Activated CD8-positive, alpha-beta T cell treated with anti-CD3 and anti-CD28 coated beads for 36 hours (primary cell): ENCODE measurements around the gene MECR. TPM values are rescaled to one million over a fixed set of nuclear protein-coding genes. Genes with fewer than 3 reads are reported as not detected.
A peak's percentile ranks its signal among the peaks of the same experiment; 100 is the strongest.

Experiments used
- ATAC-seq: fragments of 200-7000 bp; cut with Tn5 transposase; one replicate; pipeline ENCODE4 v1.10.0; 2021; ENCODE audit warnings: mild to moderate bottlenecking, moderate library complexity
- CTCF ChIA-PET: fragments of 350-600 bp; sonication (Branson Sonifier 250); formaldehyde crosslinking; loops from one replicate; lab custom pipeline; 2021; ENCODE audit warnings: antibody characterized with exemption; lab: Charles Lee
- POLR2A ChIA-PET: fragments of 350-600 bp; sonication (Branson Sonifier 250); formaldehyde crosslinking; loops from one replicate; lab custom pipeline; 2021; ENCODE audit warnings: antibody characterized with exemption; lab: Charles Lee
- DNase-seq: peaks from one replicate; pipeline ENCODE4 v3.0.0-alpha.2; 2020
- H3K27ac Mint-ChIP-seq: one replicate; pipeline ENCODE4 v1.8.0; 2021; ENCODE audit warnings: mild to moderate bottlenecking, mixed read lengths
- H3K27me3 Mint-ChIP-seq: one replicate; pipeline ENCODE4 v1.8.0; 2021; ENCODE audit warnings: mixed read lengths
- H3K36me3 Mint-ChIP-seq: one replicate; pipeline ENCODE4 v1.8.0; 2021; ENCODE audit warnings: low read depth, mixed read lengths
- H3K4me1 Mint-ChIP-seq: one replicate; pipeline ENCODE4 v1.8.0; 2021; ENCODE audit warnings: low read depth, mixed read lengths
- H3K4me3 Mint-ChIP-seq: one replicate; pipeline ENCODE4 v1.8.0; 2021; ENCODE audit warnings: mild to moderate bottlenecking, moderate library complexity, mixed read lengths
- H3K9me3 Mint-ChIP-seq: one replicate; pipeline ENCODE4 v1.8.0; 2021; ENCODE audit warnings: mixed read lengths
- intact Hi-C: fragments of 100-400 bp; cut with micrococcal nuclease; formaldehyde crosslinking; loops from one replicate; pipeline ENCODE4 v1.10.0; 2022
- total RNA-seq, 2 experiments: library from RNA; stranded (reverse); gene quantifications; one replicate each; pipeline ENCODE4 v1.2.3, GENCODE V29; 2021
- TF ChIP-seq, protein P1 (sequence below): fragments of 200-600 bp; IDR thresholded peaks from one replicate; pipeline ENCODE4 v1.8.0; 2022; ENCODE audit warnings: antibody characterized with exemption, mild to moderate bottlenecking

MECR gene
- total RNA-seq, 2 experiments from 2014 or later = 42.2 to 43.5 TPM

DNA sequence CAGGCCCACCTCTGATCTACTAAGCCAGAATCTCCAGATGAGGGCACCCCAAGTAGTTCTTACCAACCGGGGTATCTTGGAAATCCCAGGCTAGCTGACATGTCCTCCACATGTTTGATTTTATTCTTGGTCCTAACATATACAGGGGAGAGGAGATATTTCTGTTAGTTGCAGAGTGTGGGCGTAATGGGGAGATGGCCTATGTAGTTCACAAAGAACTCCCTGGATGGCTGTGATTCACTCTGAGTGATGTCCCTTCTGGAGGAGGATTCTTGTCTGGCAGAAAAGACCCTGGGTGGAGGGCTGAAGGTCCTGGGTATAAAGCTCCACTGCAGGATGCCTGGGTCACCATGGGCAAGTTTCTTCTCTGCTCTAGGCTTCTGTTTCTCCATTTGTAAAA lies 13.1 kb downstream of the MECR start:
- intact Hi-C loops = no loop called here
- H3K27ac Mint-ChIP-seq = peak overlapping the region; percentile 47
- no peaks in the 10 kb centered on the region for H3K27me3 Mint-ChIP-seq
- no peaks in the 10 kb centered on the region for H3K9me3 Mint-ChIP-seq
- TF ChIP-seq, protein P1, sequence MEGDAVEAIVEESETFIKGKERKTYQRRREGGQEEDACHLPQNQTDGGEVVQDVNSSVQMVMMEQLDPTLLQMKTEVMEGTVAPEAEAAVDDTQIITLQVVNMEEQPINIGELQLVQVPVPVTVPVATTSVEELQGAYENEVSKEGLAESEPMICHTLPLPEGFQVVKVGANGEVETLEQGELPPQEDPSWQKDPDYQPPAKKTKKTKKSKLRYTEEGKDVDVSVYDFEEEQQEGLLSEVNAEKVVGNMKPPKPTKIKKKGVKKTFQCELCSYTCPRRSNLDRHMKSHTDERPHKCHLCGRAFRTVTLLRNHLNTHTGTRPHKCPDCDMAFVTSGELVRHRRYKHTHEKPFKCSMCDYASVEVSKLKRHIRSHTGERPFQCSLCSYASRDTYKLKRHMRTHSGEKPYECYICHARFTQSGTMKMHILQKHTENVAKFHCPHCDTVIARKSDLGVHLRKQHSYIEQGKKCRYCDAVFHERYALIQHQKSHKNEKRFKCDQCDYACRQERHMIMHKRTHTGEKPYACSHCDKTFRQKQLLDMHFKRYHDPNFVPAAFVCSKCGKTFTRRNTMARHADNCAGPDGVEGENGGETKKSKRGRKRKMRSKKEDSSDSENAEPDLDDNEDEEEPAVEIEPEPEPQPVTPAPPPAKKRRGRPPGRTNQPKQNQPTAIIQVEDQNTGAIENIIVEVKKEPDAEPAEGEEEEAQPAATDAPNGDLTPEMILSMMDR = no peak
- DNase-seq = no peak
- peaks cover 24% of the 10 kb centered on the region for H3K36me3 Mint-ChIP-seq
- ATAC-seq = no peak
- CTCF ChIA-PET = interaction anchor here (2.1 kb wide), 1 partner anchor 15 kb away, joined by 10 read pairs; no protein-coding TSS in a partner anchor
- no peak overlapping the region for H3K4me3 Mint-ChIP-seq
- peaks cover 12% of the 10 kb centered on the region for H3K4me1 Mint-ChIP-seq
- POLR2A ChIA-PET = no interaction called here

DNA sequence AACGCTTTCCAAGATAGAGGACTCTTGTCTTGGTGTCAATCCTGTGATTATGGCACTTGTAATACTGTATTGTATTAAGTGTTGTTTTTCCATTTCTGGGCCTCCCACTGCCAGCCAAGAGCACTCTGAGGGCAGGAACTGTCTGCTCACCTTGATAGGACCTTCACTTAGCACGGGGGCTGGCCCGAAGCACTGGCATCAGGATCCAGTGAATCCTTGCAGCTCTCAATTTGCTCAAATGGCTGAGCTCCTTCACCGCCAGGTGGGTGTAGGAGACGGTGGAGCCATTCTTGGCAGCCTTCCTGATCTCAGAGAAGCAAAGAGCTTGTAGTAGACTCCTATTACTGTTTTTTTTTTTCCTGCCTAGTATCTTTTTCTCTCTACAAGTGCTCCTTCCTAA lies 17.7 kb downstream of the MECR start:
- Mint-ChIP-seq H3K27ac (no peak overlapping the region), H3K36me3 (peaks cover 30% of the 10 kb centered on the region)
- CTCF ChIA-PET = interaction anchor here (1.1 kb wide), 1 partner anchor 11 kb away, joined by 5 read pairs; no protein-coding TSS in a partner anchor

DNA sequence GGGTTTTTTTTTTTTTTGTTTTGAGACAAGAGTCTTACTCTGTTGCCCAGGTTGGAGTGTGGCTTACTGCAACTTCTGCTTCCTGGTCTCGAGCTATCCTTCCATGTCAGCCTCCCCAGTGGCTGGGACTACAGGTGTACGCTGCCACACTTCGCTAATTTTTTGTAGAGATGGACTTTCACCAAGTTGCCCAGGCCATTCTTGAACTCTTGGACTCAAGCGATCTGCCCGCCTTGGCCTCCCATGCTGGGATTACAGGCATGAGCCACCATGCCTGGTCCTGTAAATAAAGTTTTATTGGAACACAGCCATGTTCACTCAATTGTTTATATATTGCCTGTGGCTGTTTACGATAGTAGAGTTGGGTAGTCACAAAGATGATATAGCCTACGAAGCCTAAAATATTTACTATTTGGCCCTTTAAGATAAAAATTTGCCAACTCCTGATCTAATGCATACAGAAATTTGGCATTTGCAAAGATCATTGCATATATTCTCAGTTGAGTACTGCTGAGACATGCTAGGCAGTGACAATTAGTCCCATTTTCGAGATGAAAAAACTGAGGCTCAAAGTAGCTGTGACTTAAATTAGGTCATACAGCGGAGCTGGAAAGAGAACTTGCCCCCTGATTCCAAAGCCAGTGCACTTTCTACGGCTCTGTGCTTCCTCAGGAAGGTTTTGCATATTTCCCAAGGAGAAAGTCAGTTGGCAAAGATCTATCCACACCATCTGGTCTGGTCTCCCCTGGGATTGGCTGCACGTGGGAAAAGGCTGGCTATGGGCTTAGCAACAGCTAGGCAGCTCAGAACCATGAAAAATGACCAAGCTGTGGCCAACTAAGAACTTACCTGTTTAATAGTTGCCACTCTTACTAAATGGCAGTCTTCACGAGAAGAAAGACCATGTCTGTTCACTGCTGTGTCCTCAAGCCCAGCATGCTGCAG lies 19.4 kb downstream of the MECR start:
- ATAC-seq (no peak), DNase-seq (no peak)
- Mint-ChIP-seq H3K27ac (no peak overlapping the region), H3K36me3 (peaks cover 30% of the 10 kb centered on the region), H3K4me3 (no peak overlapping the region), H3K4me1 (no peaks in the 10 kb centered on the region), H3K27me3 (no peaks in the 10 kb centered on the region), H3K9me3 (no peaks in the 10 kb centered on the region)
- ChIA-PET CTCF (interaction anchor here (0.6 to 1.2 kb wide), 2 partner anchors 9 to 16 kb away, joined by 3 to 4 read pairs; no protein-coding TSS in a partner anchor), POLR2A (no interaction called here)
- intact Hi-C loops = no loop called here
- TF ChIP-seq, protein P1 = no peak

More for the DNA sequence above, 17.7 kb downstream of the MECR start:
- H3K27me3 Mint-ChIP-seq = no peaks in the 10 kb centered on the region
- no peak for DNase-seq
- POLR2A ChIA-PET = interaction anchor here (1.1 kb wide), 1 partner anchor 31 kb away, joined by 4 read pairs; the partner anchor contains the start of gene SRSF4
- TF ChIP-seq, protein P1 = no peak
- no peak overlapping the region for H3K4me3 Mint-ChIP-seq
- peaks cover 6% of the 10 kb centered on the region for H3K4me1 Mint-ChIP-seq
- H3K9me3 Mint-ChIP-seq = no peaks in the 10 kb centered on the region
- ATAC-seq = no peak
- intact Hi-C loops = no loop called here

DNA sequence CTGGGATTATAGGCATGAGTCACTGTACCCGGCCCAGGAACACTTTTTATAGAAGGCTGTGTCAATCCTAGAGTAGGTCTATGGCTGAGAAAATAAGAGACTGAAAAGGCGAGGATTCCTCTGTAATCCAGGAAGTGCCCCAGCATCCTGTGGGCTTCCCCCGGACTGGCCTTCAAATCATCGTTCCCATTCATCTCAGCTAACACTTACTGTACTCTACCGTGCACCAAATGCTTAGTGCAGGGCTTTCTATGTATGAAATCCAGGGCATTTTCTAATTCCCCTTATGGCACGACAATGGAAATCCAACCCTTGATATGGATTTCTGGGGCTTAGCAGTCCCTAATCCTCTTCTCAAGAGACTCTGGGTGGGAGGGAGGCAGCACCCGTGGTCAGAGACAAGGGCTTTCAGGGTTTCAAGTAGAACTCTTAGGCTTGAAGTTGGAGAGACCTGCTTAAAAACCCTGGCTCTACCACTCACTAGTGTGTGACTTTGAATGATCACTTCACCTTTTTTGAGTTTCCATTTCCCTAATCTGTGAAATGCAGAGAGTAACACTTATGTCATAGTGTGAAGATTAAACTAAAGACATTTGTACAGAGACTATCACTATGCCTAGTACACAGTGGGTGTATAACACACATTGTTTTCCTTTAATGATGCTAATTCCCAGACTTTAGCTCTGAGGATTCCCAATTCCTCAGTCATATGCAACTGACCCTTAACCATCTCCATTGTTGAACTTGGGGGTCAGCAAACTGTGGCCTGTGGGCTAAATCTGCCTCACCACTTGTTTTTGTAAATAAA lies 20.3 kb downstream of the MECR start:
- CTCF ChIA-PET = interaction anchor here (0.6 kb wide), 1 partner anchor 15 kb away, joined by 4 read pairs; no protein-coding TSS in a partner anchor
- POLR2A ChIA-PET = no interaction called here

More for the DNA sequence above, 20.3 kb downstream of the MECR start:
- DNase-seq (no peak), ATAC-seq (no peak)
- intact Hi-C loops = no loop called here
- H3K4me3 Mint-ChIP-seq = no peak overlapping the region
- TF ChIP-seq, protein P1 = no peak
- H3K4me1 Mint-ChIP-seq = no peaks in the 10 kb centered on the region
- H3K9me3 Mint-ChIP-seq = no peaks in the 10 kb centered on the region
- H3K36me3 Mint-ChIP-seq = peaks cover 28% of the 10 kb centered on the region
- no peak overlapping the region for H3K27ac Mint-ChIP-seq
- H3K27me3 Mint-ChIP-seq = no peaks in the 10 kb centered on the region
